Caki2 (cell line): ENCODE results near the gene TMCC2. TPM values are rescaled to one million over a fixed set of nuclear protein-coding genes. Genes with fewer than 3 reads are reported as not detected.
"Not testable (repeated sequence)": the region's sequence is repeated elsewhere in the genome, so short reads cannot be mapped to it uniquely, and the experiment has no call there.

Experiments used
- DNase-seq: peaks from one replicate; pipeline ENCODE4 v3.0.0-alpha.2; 2015; ENCODE audit warnings: low read depth
- in situ Hi-C: cut with HindIII; loops from 2 replicates; pipeline ENCODE4 v1.10.0; 2016; ENCODE audit warnings: low sequenced_read_pairs, low pct_unique_long_range_greater_than_20kb, mixed read lengths
- total RNA-seq: library from RNA; depleted of rRNA; stranded (reverse); fragments of >200 nt; shearing (Covaris generic); gene quantifications from 2 replicates; pipeline ENCODE4 v1.2.3, GENCODE V29; 2014; ENCODE audit warnings: low replicate concordance

Gene TMCC2
- total RNA-seq, 1 experiment from 2014 or later = 7.7 TPM

GRCh38 chr1:205211169-205211838 is 16.4 kb upstream of the TMCC2 start, which contains the start of gene DSTYK:
Gene DSTYK, minus strand, starts transcription at chr1:205211702. Its CDS starts 167 bp downstream, at chr1:205211535.
- DNase-seq = peak; percentile 95
- in situ Hi-C loops = no loop called here

- no peak for DNase-seq
- in situ Hi-C loops = no loop called here
Observed at GRCh38 chr1:205211839-205212536, 15.8 kb upstream of the TMCC2 start.

GRCh38 chr1:205214756-205215155 is 13.0 kb upstream of the TMCC2 start:
- in situ Hi-C loops = no loop called here
- no peak for DNase-seq

GRCh38 chr1:205216588-205216987 is 11.2 kb upstream of the TMCC2 start:
- no peak for DNase-seq
- in situ Hi-C loops = no loop called here

GRCh38 chr1:205217418-205217817 is 10.3 kb upstream of the TMCC2 start:
- in situ Hi-C loops = no loop called here
- no peak for DNase-seq

- DNase-seq = no peak
- in situ Hi-C loops = no loop called here
Observed at GRCh38 chr1:205220421-205220820, 7.3 kb upstream of the TMCC2 start.

- in situ Hi-C loops = no loop called here
- no peak for DNase-seq
Observed at GRCh38 chr1:205224736-205225135, 3.0 kb upstream of the TMCC2 start.

GRCh38 chr1:205225901-205226765 is 1.6 kb upstream of the TMCC2 start:
- in situ Hi-C loops = no loop called here
- no peak for DNase-seq

GRCh38 chr1:205226868-205227583 is 720 bp upstream of the TMCC2 start:
- peak; percentile 51 for DNase-seq
- in situ Hi-C loops = no loop called here

GRCh38 chr1:205228093-205228521 is 361 bp downstream of the TMCC2 start:
- in situ Hi-C loops = no loop called here
- DNase-seq = peak; percentile 39

GRCh38 chr1:205229399-205229871 is 1.7 kb downstream of the TMCC2 start:
- in situ Hi-C loops = no loop called here

GRCh38 chr1:205229916-205230700 is 2.4 kb downstream of the TMCC2 start:
- DNase-seq = no peak
- in situ Hi-C loops = no loop called here

More at GRCh38 chr1:205229399-205229871, 1.7 kb downstream of the TMCC2 start:
- DNase-seq = peak; percentile 47

GRCh38 chr1:205230982-205231381 is 3.2 kb downstream of the TMCC2 start:
- DNase-seq = no peak
- in situ Hi-C loops = no loop called here

GRCh38 chr1:205232127-205232820 is 4.5 kb downstream of the TMCC2 start:
- DNase-seq = no peak
- in situ Hi-C loops = no loop called here

- in situ Hi-C loops = no loop called here
- no peak for DNase-seq
Observed at GRCh38 chr1:205232945-205233397, 5.2 kb downstream of the TMCC2 start.

GRCh38 chr1:205233986-205234385 is 6.2 kb downstream of the TMCC2 start:
- in situ Hi-C loops, DNase-seq: not testable (repeated sequence)

- no peak for DNase-seq
- in situ Hi-C loops = no loop called here
Observed at GRCh38 chr1:205235951-205236350, 8.2 kb downstream of the TMCC2 start.
